Upper lobe of left lung (tissue), 4 donors: ENCODE data around the gene PTPRC.

Experiments used
- EP300 ChIP-seq, 4 donors: sonication (generic); formaldehyde crosslinking; IDR thresholded peaks; one replicate each; pipeline ENCODE4 v1.5.1; 2017; ENCODE audit warnings: antibody characterized with exemption in 4 of 4, control low read depth in 2 of 4
- POLR2A ChIP-seq, 4 donors: fragments of 450-650 bp; IDR thresholded peaks; one replicate each; pipeline ENCODE4 v1.5.1; 2016 to 2017; ENCODE audit warnings: antibody characterized with exemption in 4 of 4, mild to moderate bottlenecking in 2 of 4
- POLR2AphosphoS5 ChIP-seq, 2 donors: sonication (generic); formaldehyde crosslinking; IDR thresholded peaks; one replicate each; pipeline ENCODE4 v1.5.1; 2017; ENCODE audit warnings: antibody characterized with exemption in 2 of 2
- TF ChIP-seq, protein P1 (sequence below), 6 experiments: fragments of 450-650 bp in 4 of 6; fragments of 200-600 bp in 2 of 6; sonication (generic) in 2 of 6; IDR thresholded peaks; one replicate each; pipeline ENCODE4 v1.5.1; 2016 to 2019; ENCODE audit warnings: antibody characterized with exemption in 6 of 6

DNA sequence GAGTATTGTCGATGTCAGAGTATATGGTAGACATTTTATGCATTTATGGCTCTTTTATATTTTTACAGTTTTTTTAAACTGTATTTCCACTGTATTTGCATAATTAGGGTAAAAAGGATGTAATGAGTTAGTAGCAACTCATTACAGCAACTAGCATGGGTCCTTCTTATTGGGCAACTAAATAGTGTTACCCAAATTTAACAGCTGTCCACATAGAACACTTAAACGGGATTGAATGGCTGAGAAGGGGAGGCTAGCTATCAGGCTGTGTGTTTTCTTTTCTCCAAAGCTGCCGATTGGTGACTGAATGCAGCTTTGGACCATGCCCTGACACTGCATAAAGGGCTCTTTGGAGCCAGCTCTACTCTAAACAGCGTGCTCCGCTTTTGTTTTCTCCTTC is 75.4 kb downstream of the PTPRC start:
- TF ChIP-seq, protein P1, sequence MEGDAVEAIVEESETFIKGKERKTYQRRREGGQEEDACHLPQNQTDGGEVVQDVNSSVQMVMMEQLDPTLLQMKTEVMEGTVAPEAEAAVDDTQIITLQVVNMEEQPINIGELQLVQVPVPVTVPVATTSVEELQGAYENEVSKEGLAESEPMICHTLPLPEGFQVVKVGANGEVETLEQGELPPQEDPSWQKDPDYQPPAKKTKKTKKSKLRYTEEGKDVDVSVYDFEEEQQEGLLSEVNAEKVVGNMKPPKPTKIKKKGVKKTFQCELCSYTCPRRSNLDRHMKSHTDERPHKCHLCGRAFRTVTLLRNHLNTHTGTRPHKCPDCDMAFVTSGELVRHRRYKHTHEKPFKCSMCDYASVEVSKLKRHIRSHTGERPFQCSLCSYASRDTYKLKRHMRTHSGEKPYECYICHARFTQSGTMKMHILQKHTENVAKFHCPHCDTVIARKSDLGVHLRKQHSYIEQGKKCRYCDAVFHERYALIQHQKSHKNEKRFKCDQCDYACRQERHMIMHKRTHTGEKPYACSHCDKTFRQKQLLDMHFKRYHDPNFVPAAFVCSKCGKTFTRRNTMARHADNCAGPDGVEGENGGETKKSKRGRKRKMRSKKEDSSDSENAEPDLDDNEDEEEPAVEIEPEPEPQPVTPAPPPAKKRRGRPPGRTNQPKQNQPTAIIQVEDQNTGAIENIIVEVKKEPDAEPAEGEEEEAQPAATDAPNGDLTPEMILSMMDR (IDR thresholded peaks at IDR 0.05), result no peak
- no peak for TF ChIP-seq POLR2A (IDR thresholded peaks at IDR 0.05)
- TF ChIP-seq POLR2AphosphoS5 (IDR thresholded peaks at IDR 0.05), result no peak
- TF ChIP-seq EP300 (IDR thresholded peaks at IDR 0.05), result no peak
